H1 (cell line): ENCODE data around the gene PRSS48. TPM values are rescaled to one million over a fixed set of nuclear protein-coding genes. Genes with fewer than 3 reads are reported as not detected.

ENCODE experiments used
- CHD7 ChIP-seq: fragments of 300-600 bp; sonication (generic); IDR thresholded peaks from 2 replicates; pipeline ENCODE4 v1.7.1; 2012; ENCODE audit warnings: low read length, moderate library complexity, mild to moderate bottlenecking, inconsistent platforms; ENCODE audit not compliant: insufficient replicate concordance
- GABPA ChIP-seq: IDR thresholded peaks from 2 replicates; pipeline ENCODE4 v1.6.1; 2011; ENCODE audit warnings: mild to moderate bottlenecking, low read length, moderate library complexity, borderline replicate concordance; ENCODE audit not compliant: insufficient read depth
- HDAC2 ChIP-seq, 2 experiments: fragments of 300-600 bp in 1 of 2; sonication (generic) in 1 of 2; IDR thresholded peaks; 2 replicates each; pipeline ENCODE4 v1.6.1; 2011 to 2012; ENCODE audit warnings: low read depth in 2 of 2, low read length in 2 of 2, mild to moderate bottlenecking in 2 of 2, moderate library complexity in 2 of 2, borderline replicate concordance in 1 of 2, inconsistent platforms in 1 of 2
- JUND ChIP-seq: IDR thresholded peaks from 2 replicates; pipeline ENCODE4 v1.6.1; 2011; ENCODE audit warnings: mild to moderate bottlenecking, improper control_type of control experiment, low read length
- NRF1 ChIP-seq: IDR thresholded peaks from 2 replicates; pipeline ENCODE4 v1.6.1; 2011; ENCODE audit warnings: mild to moderate bottlenecking, low read depth, low read length, improper control_type of control experiment
- POU5F1 ChIP-seq: IDR thresholded peaks from 2 replicates; pipeline ENCODE4 v1.6.1; 2011; ENCODE audit warnings: low read depth, mild to moderate bottlenecking, low read length, moderate library complexity
- RNF2 ChIP-seq: fragments of 200-900, 300-1000 bp; sonication (generic); IDR thresholded peaks from 2 replicates; pipeline ENCODE4 v1.7.1; 2016; ENCODE audit warnings: borderline replicate concordance, low read depth, mild to moderate bottlenecking, antibody characterized with exemption, low read length; ENCODE audit not compliant: poor library complexity, severe bottlenecking; ENCODE audit errors: missing control alignments
- SP2 ChIP-seq: IDR thresholded peaks from 2 replicates; pipeline ENCODE4 v1.6.1; 2012; ENCODE audit warnings: mild to moderate bottlenecking, low read length, inconsistent platforms
- ZNF274 ChIP-seq: IDR thresholded peaks from 2 replicates; pipeline ENCODE4 v1.7.0; 2012; ENCODE audit warnings: low read length, borderline replicate concordance; ENCODE audit errors: extremely low read depth
- polyA plus RNA-seq, 7 experiments: library from polyadenylated mRNA; depleted of rRNA in 3 of 7; stranded (reverse) in 5 of 7; unstranded in 2 of 7; fragments of >200 nt in 5 of 7; fragments of 200-250 nt in 2 of 7; gene quantifications; 1 replicate in 5 of 7; 2 replicates in 1 of 7; 4 replicates in 1 of 7; pipeline versions ENCODE4 v1.2.1 to v1.2.3, GENCODE V29; 2011 to 2013; ENCODE audit warnings: missing spikeins in 2 of 7, mixed read lengths in 2 of 7
- total RNA-seq: library from RNA; stranded (reverse); fragmentation: NEBNext Ultra II Directional; extraction: Animal tissue kit (Norgen Biotek cat#: 25700); gene quantifications from 2 replicates; pipeline ENCODE4 v1.2.1, GENCODE V29; 2021

The PRSS48 gene
- total and polyA plus RNA-seq, 2 of the 8 experiments (the other 6 are each of a cell fraction or from before 2014, with no cell fraction given), result not detected

GRCh38 chr4:151329217-151330007 lies 52.5 kb downstream of the PRSS48 start (continued):
- TF ChIP-seq CHD7, result no peak
- TF ChIP-seq GABPA, result no peak
- no peak for TF ChIP-seq SP2
- no peak for TF ChIP-seq HDAC2 (IDR thresholded peaks at IDR 0.05; ENCODE audit: borderline replicate concordance in 1 of 2, low read depth in 2 of 2, low read length in 2 of 2)
- TF ChIP-seq POU5F1, result no peak
- TF ChIP-seq ZNF274, result no peak
- no peak for TF ChIP-seq NRF1
- no peak for TF ChIP-seq RNF2
- TF ChIP-seq JUND, result no peak
